HG03135 (cell line): ENCODE results near the gene STON1.
"Not testable (repeated sequence)": the region's sequence is repeated elsewhere in the genome, so short reads cannot be mapped to it uniquely, and the experiment has no call there.

ENCODE experiments used
- ATAC-seq: cut with Tn5 transposase; IDR thresholded peaks from one replicate; pipeline ENCODE4 v1.9.1; 2021; ENCODE audit warnings: mild to moderate bottlenecking, moderate library complexity; ENCODE audit not compliant: unreplicated experiment

Gene STON1

GRCh38 chr2:48568547-48568946, 38.6 kb downstream of the STON1 start:
- no peak for ATAC-seq

GRCh38 chr2:48569433-48569832, 39.5 kb downstream of the STON1 start:
- ATAC-seq = no peak

GRCh38 chr2:48572816-48573215, 42.9 kb downstream of the STON1 start:
- ATAC-seq = no peak

GRCh38 chr2:48574353-48575287, 44.7 kb downstream of the STON1 start:
- ATAC-seq = no peak

DNA sequence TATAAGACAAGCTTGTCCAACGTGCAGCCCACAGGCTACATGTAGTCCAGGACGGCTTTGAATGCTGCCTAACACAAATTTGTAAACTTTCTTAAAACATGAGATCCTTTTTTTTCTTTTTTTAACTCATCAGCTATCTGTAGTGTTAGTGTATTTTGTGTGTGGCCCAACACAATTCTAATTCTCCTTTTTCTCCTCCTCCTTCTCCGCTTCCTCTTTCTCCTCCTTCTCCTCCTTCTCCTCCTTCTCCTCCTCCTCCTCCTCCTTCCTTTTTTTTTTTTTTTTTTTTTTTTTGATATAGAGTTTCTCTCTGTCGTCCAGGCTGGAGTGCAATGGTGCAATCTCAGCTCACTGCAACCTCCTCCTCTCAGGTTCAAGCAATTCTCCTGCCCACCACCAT, 48.4 kb downstream of the STON1 start:
- ATAC-seq = no peak

DNA sequence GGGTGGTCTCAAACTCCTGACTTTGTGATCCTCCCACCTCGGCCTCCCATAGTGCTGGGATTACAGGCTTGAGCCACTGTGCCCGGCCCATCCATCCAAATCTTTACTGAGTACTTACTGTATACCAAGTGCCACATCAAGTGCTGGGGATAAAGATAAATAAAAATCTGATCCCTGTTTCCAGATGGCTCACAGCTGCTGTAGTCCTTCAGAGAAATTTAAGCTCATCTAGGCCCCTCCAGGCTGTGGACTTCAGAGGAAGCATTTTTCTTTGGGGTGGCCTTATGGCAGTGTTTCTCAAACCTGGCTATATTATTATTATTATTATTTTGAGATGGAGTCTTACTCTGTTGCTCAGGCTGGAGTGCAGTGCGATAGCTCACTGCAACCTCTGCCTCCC, 54.0 kb downstream of the STON1 start:
- ATAC-seq = no peak

GRCh38 chr2:48584551-48584950, 54.6 kb downstream of the STON1 start:
- ATAC-seq = no peak

DNA sequence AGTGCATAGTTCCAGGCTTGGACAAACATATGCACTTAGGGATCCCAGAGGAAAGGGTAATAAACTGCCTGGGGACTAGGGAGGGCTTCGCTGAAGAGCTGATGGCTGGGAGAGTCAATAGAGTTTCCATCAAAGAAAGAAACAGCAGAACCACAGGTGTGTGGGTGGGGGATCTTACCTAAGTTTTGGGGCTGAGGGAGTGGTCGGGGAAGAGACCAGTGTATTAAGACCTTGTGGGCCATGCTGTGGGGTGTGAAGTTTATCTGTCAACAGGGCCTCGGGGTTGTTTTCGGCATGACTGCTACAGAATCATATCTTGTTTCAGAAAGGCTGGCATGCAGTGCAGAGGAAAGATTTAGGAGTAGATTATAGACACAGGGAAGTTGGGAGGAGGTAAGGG, 56.5 kb downstream of the STON1 start:
- no peak for ATAC-seq

- ATAC-seq = no peak
Observed at GRCh38 chr2:48587560-48587959, 57.6 kb downstream of the STON1 start.

- no peak for ATAC-seq
Observed at GRCh38 chr2:48587961-48588360, 58.0 kb downstream of the STON1 start.

DNA sequence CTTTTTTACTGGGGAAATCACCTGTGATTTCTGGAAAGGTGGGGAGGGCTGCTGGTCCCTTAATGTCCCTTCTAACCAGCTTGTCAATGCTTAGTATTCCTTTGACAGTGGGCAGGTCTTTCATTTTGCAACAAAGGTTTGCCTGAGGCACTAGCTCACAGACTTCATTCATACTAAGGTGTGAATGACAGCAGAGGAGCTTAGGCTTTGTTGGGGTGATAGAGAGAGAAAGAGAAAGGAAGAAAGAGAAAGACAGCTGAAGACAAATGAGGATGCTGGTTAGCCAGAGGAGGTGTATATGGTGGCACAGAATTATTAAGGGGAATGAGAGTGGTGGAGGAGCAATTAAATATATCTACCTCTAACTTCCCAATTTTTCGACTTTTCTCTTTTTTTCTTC, 58.8 kb downstream of the STON1 start:
- ATAC-seq = no peak

- no peak for ATAC-seq
Observed at GRCh38 chr2:48589170-48589767, 59.3 kb downstream of the STON1 start.

DNA sequence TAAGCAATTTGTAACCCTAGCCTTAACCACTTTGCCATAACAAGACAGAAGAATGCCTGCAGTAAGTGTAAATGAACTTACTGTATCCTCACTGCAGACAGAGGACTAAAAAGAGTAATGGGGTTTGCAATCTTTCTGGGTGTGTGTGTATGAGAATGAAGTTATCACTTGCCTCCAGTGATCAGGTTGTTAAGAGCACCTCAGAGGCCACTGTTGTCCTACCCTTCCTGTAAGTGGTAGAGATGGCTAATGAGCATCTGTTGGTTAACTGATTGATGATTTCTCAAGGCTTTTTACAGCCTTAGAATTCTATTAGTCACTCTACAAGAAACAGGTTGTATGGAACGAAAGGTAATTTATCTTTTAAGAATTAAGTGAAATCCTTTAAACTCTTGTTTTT, 60.1 kb downstream of the STON1 start:
- ATAC-seq = no peak

GRCh38 chr2:48592067-48592466, 62.1 kb downstream of the STON1 start:
- no peak for ATAC-seq

- ATAC-seq = not testable (repeated sequence)
Observed at GRCh38 chr2:48596751-48597150, 66.8 kb downstream of the STON1 start.

DNA sequence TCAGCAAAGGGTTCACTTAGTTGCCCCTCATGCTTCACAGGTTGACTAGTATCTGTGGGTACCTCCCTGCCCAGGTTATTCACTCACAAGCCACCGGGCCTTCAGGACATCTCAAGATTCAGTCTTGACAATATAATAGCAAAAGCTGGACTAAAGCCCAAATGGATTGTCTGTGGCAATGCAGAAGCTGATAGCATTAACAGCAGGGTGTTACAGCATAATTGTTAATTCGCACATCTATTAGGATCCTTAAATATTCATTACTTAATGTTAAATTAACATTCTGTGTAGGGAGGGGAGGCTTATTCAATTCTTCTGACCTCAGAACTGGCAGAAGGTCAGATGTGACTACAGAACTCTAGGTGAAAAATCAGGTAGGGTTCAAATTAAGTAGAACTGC, 67.5 kb downstream of the STON1 start:
- ATAC-seq = no peak

- no peak for ATAC-seq
Observed at GRCh38 chr2:48600204-48600813, 70.4 kb downstream of the STON1 start.

DNA sequence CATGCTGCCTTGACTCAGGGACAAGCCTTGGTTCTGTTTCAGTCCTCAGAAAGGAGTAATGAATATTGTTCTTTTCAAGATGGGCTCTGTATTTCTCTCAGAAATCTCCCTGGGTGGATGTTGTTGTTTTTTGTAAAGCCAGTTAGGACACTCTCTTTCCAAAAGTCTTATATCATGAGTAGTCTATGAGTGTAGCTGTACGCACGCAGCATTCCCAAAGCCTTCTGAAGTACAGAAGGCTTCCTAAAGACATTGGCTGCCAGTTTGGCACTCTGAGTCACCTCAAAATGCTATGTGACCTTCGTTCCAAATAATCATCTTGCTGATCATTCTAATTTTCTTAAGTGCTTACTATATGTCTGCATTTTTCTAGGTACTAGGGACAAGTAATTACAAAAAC, 71.0 kb downstream of the STON1 start:
- ATAC-seq = no peak

GRCh38 chr2:48601349-48601748, 71.4 kb downstream of the STON1 start:
- no peak for ATAC-seq

- no peak for ATAC-seq
Observed at GRCh38 chr2:48605482-48606175, 75.7 kb downstream of the STON1 start.

- ATAC-seq = no peak
Observed at GRCh38 chr2:48607307-48608014, 77.5 kb downstream of the STON1 start.
